ENCODE results near the gene THAP4.
"Not testable (repeated sequence)": the region's sequence is repeated elsewhere in the genome, so short reads cannot be mapped to it uniquely, and the experiment has no call there.

THAP4 gene

GRCh38 chr2:241595600-241596140 lies 41.3 kb downstream of the THAP4 start:
- no peak overlapping the region for H3K4me3 ChIP-seq (replicated peaks in 1 of 2; ENCODE audit: low read depth in 2 of 2, low read length in 2 of 2)
- TF ChIP-seq CTCF (IDR thresholded peaks at IDR 0.05; ENCODE audit: low read depth, low read length) = peak; percentile 25
- DNase-seq (ENCODE audit: low read depth in 2 of 2) = no peak

- no peak overlapping the region for H3K4me3 ChIP-seq (replicated peaks in 1 of 2; ENCODE audit: low read depth in 2 of 2, low read length in 2 of 2)
- TF ChIP-seq CTCF (IDR thresholded peaks at IDR 0.05; ENCODE audit: low read depth, low read length) = no peak
Observed at GRCh38 chr2:241593271-241593670, 43.7 kb downstream of the THAP4 start.

GRCh38 chr2:241592126-241592845 lies 44.7 kb downstream of the THAP4 start:
- no peak for TF ChIP-seq CTCF (IDR thresholded peaks at IDR 0.05; ENCODE audit: low read depth, low read length)
- no peak overlapping the region for H3K4me3 ChIP-seq (replicated peaks in 1 of 2; ENCODE audit: low read depth in 2 of 2, low read length in 2 of 2)
- no peak for DNase-seq (ENCODE audit: low read depth in 2 of 2)

More at GRCh38 chr2:241593271-241593670, 43.7 kb downstream of the THAP4 start:
- no peak for DNase-seq (ENCODE audit: low read depth in 2 of 2)

- DNase-seq (ENCODE audit: low read depth in 2 of 2) = not testable (repeated sequence)
Observed at GRCh38 chr2:241590496-241591455, 46.2 kb downstream of the THAP4 start.

GRCh38 chr2:241589863-241590262 lies 47.1 kb downstream of the THAP4 start:
- H3K4me3 ChIP-seq (replicated peaks in 1 of 2; ENCODE audit: low read depth in 2 of 2, low read length in 2 of 2); DNase-seq (ENCODE audit: low read depth in 2 of 2): not testable (repeated sequence)

More at GRCh38 chr2:241590496-241591455, 46.2 kb downstream of the THAP4 start:
- not testable (repeated sequence) for H3K4me3 ChIP-seq (replicated peaks in 1 of 2; ENCODE audit: low read depth in 2 of 2, low read length in 2 of 2)

- no peak for DNase-seq (ENCODE audit: low read depth in 2 of 2)
- no peak overlapping the region for H3K4me3 ChIP-seq (replicated peaks in 1 of 2; ENCODE audit: low read depth in 2 of 2, low read length in 2 of 2)
- TF ChIP-seq CTCF (IDR thresholded peaks at IDR 0.05; ENCODE audit: low read depth, low read length) = no peak
Observed at GRCh38 chr2:241586564-241587264, 50.2 kb downstream of the THAP4 start.

- no peak overlapping the region for H3K4me3 ChIP-seq (replicated peaks in 1 of 2; ENCODE audit: low read depth in 2 of 2, low read length in 2 of 2)
- no peak for TF ChIP-seq CTCF (IDR thresholded peaks at IDR 0.05; ENCODE audit: low read depth, low read length)
- DNase-seq (ENCODE audit: low read depth in 2 of 2) = peak in 1 of 2 donors; percentile 43
Observed at GRCh38 chr2:241584436-241584835, 52.5 kb downstream of the THAP4 start.
